SU-DHL-6 (cell line): ENCODE measurements around the gene TXLNG.
A peak's percentile ranks its signal among the peaks of the same experiment; 100 is the strongest.

Experiments used
- H2AFZ ChIP-seq: fragments of 200-600 bp; sonication (generic); 2 replicates; pipeline ENCODE4 v1.6.1; 2014; ENCODE audit warnings: low read depth, mild to moderate bottlenecking, moderate library complexity, mixed read lengths, antibody characterized with exemption, low read length; ENCODE audit not compliant: severe bottlenecking
- H3F3A ChIP-seq: fragments of 200-600 bp; shearing (Covaris generic); 2 replicates; pipeline ENCODE4 v1.6.0; 2016; ENCODE audit warnings: antibody characterized with exemption, mild to moderate bottlenecking; ENCODE audit not compliant: insufficient read depth
- H3K27ac ChIP-seq: fragments of 200-600 bp; sonication (generic); 2 replicates; pipeline ENCODE4 v1.5.1; 2016; ENCODE audit warnings: low read depth, mild to moderate bottlenecking, low read length, moderate library complexity, mixed read lengths
- H3K27me3 ChIP-seq: fragments of 200-600 bp; sonication (generic), shearing (Covaris generic); 2 replicates; pipeline ENCODE4 v1.6.0; 2014; ENCODE audit warnings: mild to moderate bottlenecking, low read length
- H3K36me3 ChIP-seq: fragments of 200-600 bp; sonication (generic); 2 replicates; pipeline ENCODE4 v1.6.1; 2014; ENCODE audit warnings: mild to moderate bottlenecking, low read length, mixed read lengths
- H3K4me2 ChIP-seq: fragments of 300-600, 200-600 bp; shearing (Covaris generic), sonication (generic); 2 replicates; pipeline ENCODE4 v1.6.0; 2014; ENCODE audit warnings: low read length, low read depth, mild to moderate bottlenecking; ENCODE audit not compliant: poor library complexity, severe bottlenecking
- H3K4me3 ChIP-seq: fragments of 200-600 bp; sonication (generic); 2 replicates; pipeline ENCODE4 v1.5.1; 2014; ENCODE audit warnings: antibody characterized with exemption, low read length, mild to moderate bottlenecking, mixed read lengths; ENCODE audit not compliant: insufficient read depth, poor library complexity, severe bottlenecking
- H3K79me2 ChIP-seq: fragments of 200-600 bp; sonication (generic); 2 replicates; pipeline ENCODE4 v1.6.1; 2014; ENCODE audit warnings: mild to moderate bottlenecking, low read length, moderate library complexity; ENCODE audit not compliant: insufficient read depth
- H3K9ac ChIP-seq: fragments of 200-600 bp; sonication (generic); 2 replicates; pipeline ENCODE4 v1.7.0; 2014; ENCODE audit warnings: mild to moderate bottlenecking, low read length
- H3K9me2 ChIP-seq: fragments of 200-600 bp; sonication (generic); replicated peaks from 2 replicates; pipeline ENCODE4 v1.6.1; 2014; ENCODE audit warnings: low read length; ENCODE audit not compliant: insufficient read depth
- H3K9me3 ChIP-seq: fragments of 200-600 bp; sonication (generic); 2 replicates; pipeline ENCODE4 v1.6.1; 2014; ENCODE audit warnings: low read length, mixed read lengths; ENCODE audit not compliant: insufficient read depth
- H4K20me1 ChIP-seq: fragments of 200-600 bp; sonication (generic); 2 replicates; pipeline ENCODE4 v1.6.1; 2014; ENCODE audit warnings: low read depth, mild to moderate bottlenecking, antibody characterized with exemption, low read length, moderate library complexity, mixed read lengths
- EZH2phosphoT487 ChIP-seq: fragments of 200-600 bp; sonication (generic), shearing (Covaris generic); conservative IDR thresholded peaks from 2 replicates; pipeline ENCODE4 v1.6.1; 2018; ENCODE audit warnings: mild to moderate bottlenecking, antibody characterized with exemption, low read length, moderate library complexity, mixed read lengths
- TF ChIP-seq, protein P1 (sequence below): fragments of 200-600 bp; sonication (generic); IDR thresholded peaks from one replicate; pipeline ENCODE4 v1.5.1; 2017; ENCODE audit warnings: antibody characterized with exemption, mild to moderate bottlenecking, low read length, moderate library complexity; ENCODE audit not compliant: insufficient read depth, poor library complexity, severe bottlenecking

Gene TXLNG

DNA sequence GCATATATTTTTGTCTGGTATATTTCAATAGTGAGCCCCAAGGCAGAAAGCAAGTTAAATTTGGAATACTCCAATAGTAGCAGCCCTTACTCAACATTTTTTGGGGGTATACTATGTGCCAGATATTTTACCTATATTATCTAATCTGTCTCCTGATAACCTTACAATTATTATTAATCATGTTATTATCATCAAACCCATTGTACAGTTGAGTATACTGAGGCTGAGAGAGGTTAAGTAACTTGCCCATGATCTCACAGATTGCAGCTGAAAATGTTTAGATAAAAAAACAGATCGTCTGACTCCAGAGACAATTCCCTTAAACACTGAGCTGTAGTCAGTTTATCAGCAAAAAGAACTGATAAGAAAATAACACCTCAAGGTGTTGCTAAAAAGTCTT, 90.4 kb downstream of the TXLNG start:
- Histone ChIP-seq H3F3A (no peaks in the 10 kb centered on the region), H3K4me2 (no peak overlapping the region), H2AFZ (no peak overlapping the region), H3K79me2 (no peaks in the 10 kb centered on the region), H3K27me3 (no peaks in the 10 kb centered on the region), H4K20me1 (no peaks in the 10 kb centered on the region), H3K4me3 (no peak overlapping the region), H3K9ac (no peak overlapping the region), H3K36me3 (no peaks in the 10 kb centered on the region), H3K9me2 (no peaks in the 10 kb centered on the region), H3K27ac (no peak overlapping the region), H3K9me3 (no peaks in the 10 kb centered on the region)
- TF ChIP-seq, protein P1, sequence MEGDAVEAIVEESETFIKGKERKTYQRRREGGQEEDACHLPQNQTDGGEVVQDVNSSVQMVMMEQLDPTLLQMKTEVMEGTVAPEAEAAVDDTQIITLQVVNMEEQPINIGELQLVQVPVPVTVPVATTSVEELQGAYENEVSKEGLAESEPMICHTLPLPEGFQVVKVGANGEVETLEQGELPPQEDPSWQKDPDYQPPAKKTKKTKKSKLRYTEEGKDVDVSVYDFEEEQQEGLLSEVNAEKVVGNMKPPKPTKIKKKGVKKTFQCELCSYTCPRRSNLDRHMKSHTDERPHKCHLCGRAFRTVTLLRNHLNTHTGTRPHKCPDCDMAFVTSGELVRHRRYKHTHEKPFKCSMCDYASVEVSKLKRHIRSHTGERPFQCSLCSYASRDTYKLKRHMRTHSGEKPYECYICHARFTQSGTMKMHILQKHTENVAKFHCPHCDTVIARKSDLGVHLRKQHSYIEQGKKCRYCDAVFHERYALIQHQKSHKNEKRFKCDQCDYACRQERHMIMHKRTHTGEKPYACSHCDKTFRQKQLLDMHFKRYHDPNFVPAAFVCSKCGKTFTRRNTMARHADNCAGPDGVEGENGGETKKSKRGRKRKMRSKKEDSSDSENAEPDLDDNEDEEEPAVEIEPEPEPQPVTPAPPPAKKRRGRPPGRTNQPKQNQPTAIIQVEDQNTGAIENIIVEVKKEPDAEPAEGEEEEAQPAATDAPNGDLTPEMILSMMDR: no peak
- no peak for TF ChIP-seq EZH2phosphoT487

DNA sequence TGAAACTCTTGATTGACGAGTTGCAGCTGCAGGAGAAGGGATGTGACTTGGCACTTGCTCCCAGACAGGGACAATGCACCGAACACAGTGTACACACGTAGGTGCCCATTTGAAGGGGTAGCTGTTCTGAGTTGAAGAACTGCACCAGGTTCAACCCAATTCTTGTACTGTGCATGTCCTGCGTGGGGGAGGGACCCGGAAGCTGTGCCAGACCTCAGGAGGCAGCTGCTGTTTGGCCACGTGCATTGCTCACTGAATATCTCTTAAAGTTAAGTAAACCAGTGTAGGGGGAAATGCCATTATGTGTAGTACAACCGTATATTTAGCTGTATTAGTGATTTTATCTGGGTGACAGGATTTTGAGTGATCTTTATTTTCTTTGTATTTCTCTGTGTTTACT, 95.9 kb downstream of the TXLNG start:
- Histone ChIP-seq H3K27ac (peak overlapping the region; percentile 75; the same call in 1 of the 2 replicates), H3F3A (peaks cover 4% of the 10 kb centered on the region; the same call in 1 of the 2 replicates), H3K27me3 (no peaks in the 10 kb centered on the region), H2AFZ (peak overlapping the region; percentile 64), H3K79me2 (no peaks in the 10 kb centered on the region), H3K36me3 (no peaks in the 10 kb centered on the region), H4K20me1 (no peaks in the 10 kb centered on the region), H3K4me2 (peak overlapping the region; percentile 90), H3K9me3 (no peaks in the 10 kb centered on the region), H3K4me3 (peak overlapping the region; percentile 51), H3K9ac (peak overlapping the region; percentile 55), H3K9me2 (no peaks in the 10 kb centered on the region)
- TF ChIP-seq EZH2phosphoT487: no peak
- TF ChIP-seq, protein P1: no peak

GRCh38 chrX:16882702-16883486, 96.6 kb downstream of the TXLNG start:
- peak overlapping the region; percentile 90 for H3K4me2 ChIP-seq
- TF ChIP-seq, protein P1: peak; percentile 52
- TF ChIP-seq EZH2phosphoT487: no peak
- H3K27ac ChIP-seq: peak overlapping the region; percentile 75
- no peaks in the 10 kb centered on the region for H3K9me3 ChIP-seq
- H3K36me3 ChIP-seq: no peaks in the 10 kb centered on the region
- no peaks in the 10 kb centered on the region for H3K9me2 ChIP-seq
- H2AFZ ChIP-seq: peak overlapping the region; percentile 64
- H3K4me3 ChIP-seq: peak overlapping the region; percentile 51
- H3F3A ChIP-seq: peaks cover 4% of the 10 kb centered on the region; the same call in 1 of the 2 replicates
- peak overlapping the region; percentile 55 for H3K9ac ChIP-seq
- H3K79me2 ChIP-seq: no peaks in the 10 kb centered on the region
- H4K20me1 ChIP-seq: no peaks in the 10 kb centered on the region
- H3K27me3 ChIP-seq: no peaks in the 10 kb centered on the region
